ENCODE data around the gene RFTN2. TPM values are rescaled to one million over a fixed set of nuclear protein-coding genes. Genes with fewer than 3 reads are reported as not detected.
"Not testable (repeated sequence)": the region's sequence is repeated elsewhere in the genome, so short reads cannot be mapped to it uniquely, and the experiment has no call there.

Gene RFTN2
- total and polyA plus RNA-seq, 2 experiments from 2014 or later = 0.42 to 2.1 TPM

DNA sequence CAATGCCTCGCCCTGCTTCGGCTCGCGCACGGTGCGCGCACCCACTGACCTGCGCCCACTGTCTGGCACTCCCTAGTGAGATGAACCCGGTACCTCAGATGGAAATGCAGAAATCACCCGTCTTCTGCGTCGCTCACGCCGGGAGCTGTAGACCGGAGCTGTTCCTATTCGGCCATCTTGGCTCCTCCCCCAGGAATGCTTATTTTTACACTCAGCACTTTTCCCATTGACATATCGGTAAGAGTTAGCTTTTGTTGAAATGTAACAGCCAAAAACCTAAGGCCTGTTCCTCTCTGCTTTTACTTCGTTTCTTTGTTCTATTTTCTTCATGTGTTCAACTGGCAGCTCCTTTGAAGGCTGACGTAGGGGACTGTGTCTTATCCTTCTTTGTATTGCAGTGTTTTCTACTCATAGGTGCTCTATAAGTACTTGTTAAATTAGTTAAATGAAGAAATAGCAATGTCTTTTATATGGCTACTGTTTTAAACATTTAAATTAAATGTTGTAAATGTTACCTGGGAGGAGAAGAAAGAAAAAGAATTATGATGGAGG, 34.7 kb downstream of the RFTN2 start:
- Histone ChIP-seq H3K4me1 (ENCODE audit: insufficient read depth) (peaks cover 13% of the 10 kb centered on the region), H3K27ac (ENCODE audit: low read depth) (peak overlapping the region; percentile 74), H3K4me3 (peak overlapping the region; percentile 43), H3K4me2 (peak overlapping the region; percentile 66)
- DNase-seq (ENCODE audit: low spot score) = peak; percentile 45
- H3K36me3 ChIP-seq (ENCODE audit: insufficient read depth); H3K79me2 ChIP-seq (replicated peaks; ENCODE audit: insufficient read depth); ATAC-seq; H3K27me3 ChIP-seq (ENCODE audit: insufficient read depth); H3K9me2 ChIP-seq (ENCODE audit: insufficient read depth); H3F3A ChIP-seq (replicated peaks; ENCODE audit: low read depth); H2AFZ ChIP-seq; H4K20me1 ChIP-seq (replicated peaks; ENCODE audit: insufficient read depth); H3K27me3 Mint-ChIP-seq (ENCODE audit: insufficient read depth, low read depth, poor library complexity): not testable (repeated sequence)
- peak overlapping the region; percentile 69 for H3K27ac Mint-ChIP-seq
- H3K4me3 Mint-ChIP-seq = peak overlapping the region; percentile 54
- peaks cover 18% of the 10 kb centered on the region; the same call in 2 of the 3 replicates for H3K9me3 Mint-ChIP-seq
- peaks cover 10% of the 10 kb centered on the region for H3K4me1 Mint-ChIP-seq
- peaks cover 22% of the 10 kb centered on the region for H3K36me3 Mint-ChIP-seq (ENCODE audit: low read depth)

DNA sequence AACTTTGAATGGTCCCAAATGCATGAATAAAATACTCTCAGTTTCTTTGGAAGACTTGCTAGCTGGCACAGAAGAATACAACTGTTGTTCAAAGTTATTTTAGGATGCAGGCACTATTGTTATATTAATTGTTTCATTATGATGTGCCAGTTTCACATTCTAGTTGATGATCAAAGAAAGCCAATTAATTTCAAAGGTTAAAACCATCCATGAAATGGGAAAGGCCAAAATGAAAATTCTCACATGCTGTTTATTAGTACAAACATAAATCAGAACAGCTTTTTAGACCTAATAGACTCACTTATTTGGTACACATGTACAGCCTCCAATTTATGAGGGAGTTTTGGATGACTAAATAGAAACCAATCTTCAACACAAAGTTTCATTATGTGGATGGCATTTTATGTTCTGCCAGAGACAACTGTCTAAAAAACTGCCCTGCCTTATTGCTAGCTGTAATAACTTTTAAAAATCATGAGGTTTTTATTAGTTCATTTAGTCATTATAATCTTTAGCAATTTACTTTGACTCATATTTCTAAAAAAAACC, 42.2 kb downstream of the RFTN2 start:
- peaks cover 7% of the 10 kb centered on the region for H3K4me1 Mint-ChIP-seq
- peaks cover 2% of the 10 kb centered on the region for H3K27me3 Mint-ChIP-seq (ENCODE audit: insufficient read depth, low read depth, poor library complexity)
- H3K79me2 ChIP-seq (replicated peaks; ENCODE audit: insufficient read depth) = no peaks in the 10 kb centered on the region
- peaks cover 8% of the 10 kb centered on the region; the same call in 1 of the 3 replicates for H3K9me3 Mint-ChIP-seq
- H3K27ac ChIP-seq (ENCODE audit: low read depth) = no peak overlapping the region
- no peaks in the 10 kb centered on the region for H3K36me3 ChIP-seq (ENCODE audit: insufficient read depth)
- H3F3A ChIP-seq (replicated peaks; ENCODE audit: low read depth) = no peaks in the 10 kb centered on the region
- H3K4me1 ChIP-seq (ENCODE audit: insufficient read depth) = peaks cover 7% of the 10 kb centered on the region
- H4K20me1 ChIP-seq (replicated peaks; ENCODE audit: insufficient read depth) = no peaks in the 10 kb centered on the region
- no peaks in the 10 kb centered on the region for H3K27me3 ChIP-seq (ENCODE audit: insufficient read depth)
- H3K27ac Mint-ChIP-seq = no peak overlapping the region
- H3K36me3 Mint-ChIP-seq (ENCODE audit: low read depth) = peaks cover 4% of the 10 kb centered on the region; the same call in 2 of the 3 replicates
- H3K9me2 ChIP-seq (ENCODE audit: insufficient read depth) = 0 out of 2 replicates have a peak, but pooled peaks cover 3% of the 10 kb centered on the region
- no peak overlapping the region for H3K4me3 ChIP-seq
- no peak for ATAC-seq
- no peak overlapping the region for H3K4me2 ChIP-seq
- no peak overlapping the region for H2AFZ ChIP-seq
- no peak overlapping the region for H3K4me3 Mint-ChIP-seq
- DNase-seq (ENCODE audit: low spot score) = no peak
- TF ChIP-seq JUNB (IDR thresholded peaks at IDR 0.05; ENCODE audit: unreplicated experiment) = no peak
- TF ChIP-seq, protein P1, sequence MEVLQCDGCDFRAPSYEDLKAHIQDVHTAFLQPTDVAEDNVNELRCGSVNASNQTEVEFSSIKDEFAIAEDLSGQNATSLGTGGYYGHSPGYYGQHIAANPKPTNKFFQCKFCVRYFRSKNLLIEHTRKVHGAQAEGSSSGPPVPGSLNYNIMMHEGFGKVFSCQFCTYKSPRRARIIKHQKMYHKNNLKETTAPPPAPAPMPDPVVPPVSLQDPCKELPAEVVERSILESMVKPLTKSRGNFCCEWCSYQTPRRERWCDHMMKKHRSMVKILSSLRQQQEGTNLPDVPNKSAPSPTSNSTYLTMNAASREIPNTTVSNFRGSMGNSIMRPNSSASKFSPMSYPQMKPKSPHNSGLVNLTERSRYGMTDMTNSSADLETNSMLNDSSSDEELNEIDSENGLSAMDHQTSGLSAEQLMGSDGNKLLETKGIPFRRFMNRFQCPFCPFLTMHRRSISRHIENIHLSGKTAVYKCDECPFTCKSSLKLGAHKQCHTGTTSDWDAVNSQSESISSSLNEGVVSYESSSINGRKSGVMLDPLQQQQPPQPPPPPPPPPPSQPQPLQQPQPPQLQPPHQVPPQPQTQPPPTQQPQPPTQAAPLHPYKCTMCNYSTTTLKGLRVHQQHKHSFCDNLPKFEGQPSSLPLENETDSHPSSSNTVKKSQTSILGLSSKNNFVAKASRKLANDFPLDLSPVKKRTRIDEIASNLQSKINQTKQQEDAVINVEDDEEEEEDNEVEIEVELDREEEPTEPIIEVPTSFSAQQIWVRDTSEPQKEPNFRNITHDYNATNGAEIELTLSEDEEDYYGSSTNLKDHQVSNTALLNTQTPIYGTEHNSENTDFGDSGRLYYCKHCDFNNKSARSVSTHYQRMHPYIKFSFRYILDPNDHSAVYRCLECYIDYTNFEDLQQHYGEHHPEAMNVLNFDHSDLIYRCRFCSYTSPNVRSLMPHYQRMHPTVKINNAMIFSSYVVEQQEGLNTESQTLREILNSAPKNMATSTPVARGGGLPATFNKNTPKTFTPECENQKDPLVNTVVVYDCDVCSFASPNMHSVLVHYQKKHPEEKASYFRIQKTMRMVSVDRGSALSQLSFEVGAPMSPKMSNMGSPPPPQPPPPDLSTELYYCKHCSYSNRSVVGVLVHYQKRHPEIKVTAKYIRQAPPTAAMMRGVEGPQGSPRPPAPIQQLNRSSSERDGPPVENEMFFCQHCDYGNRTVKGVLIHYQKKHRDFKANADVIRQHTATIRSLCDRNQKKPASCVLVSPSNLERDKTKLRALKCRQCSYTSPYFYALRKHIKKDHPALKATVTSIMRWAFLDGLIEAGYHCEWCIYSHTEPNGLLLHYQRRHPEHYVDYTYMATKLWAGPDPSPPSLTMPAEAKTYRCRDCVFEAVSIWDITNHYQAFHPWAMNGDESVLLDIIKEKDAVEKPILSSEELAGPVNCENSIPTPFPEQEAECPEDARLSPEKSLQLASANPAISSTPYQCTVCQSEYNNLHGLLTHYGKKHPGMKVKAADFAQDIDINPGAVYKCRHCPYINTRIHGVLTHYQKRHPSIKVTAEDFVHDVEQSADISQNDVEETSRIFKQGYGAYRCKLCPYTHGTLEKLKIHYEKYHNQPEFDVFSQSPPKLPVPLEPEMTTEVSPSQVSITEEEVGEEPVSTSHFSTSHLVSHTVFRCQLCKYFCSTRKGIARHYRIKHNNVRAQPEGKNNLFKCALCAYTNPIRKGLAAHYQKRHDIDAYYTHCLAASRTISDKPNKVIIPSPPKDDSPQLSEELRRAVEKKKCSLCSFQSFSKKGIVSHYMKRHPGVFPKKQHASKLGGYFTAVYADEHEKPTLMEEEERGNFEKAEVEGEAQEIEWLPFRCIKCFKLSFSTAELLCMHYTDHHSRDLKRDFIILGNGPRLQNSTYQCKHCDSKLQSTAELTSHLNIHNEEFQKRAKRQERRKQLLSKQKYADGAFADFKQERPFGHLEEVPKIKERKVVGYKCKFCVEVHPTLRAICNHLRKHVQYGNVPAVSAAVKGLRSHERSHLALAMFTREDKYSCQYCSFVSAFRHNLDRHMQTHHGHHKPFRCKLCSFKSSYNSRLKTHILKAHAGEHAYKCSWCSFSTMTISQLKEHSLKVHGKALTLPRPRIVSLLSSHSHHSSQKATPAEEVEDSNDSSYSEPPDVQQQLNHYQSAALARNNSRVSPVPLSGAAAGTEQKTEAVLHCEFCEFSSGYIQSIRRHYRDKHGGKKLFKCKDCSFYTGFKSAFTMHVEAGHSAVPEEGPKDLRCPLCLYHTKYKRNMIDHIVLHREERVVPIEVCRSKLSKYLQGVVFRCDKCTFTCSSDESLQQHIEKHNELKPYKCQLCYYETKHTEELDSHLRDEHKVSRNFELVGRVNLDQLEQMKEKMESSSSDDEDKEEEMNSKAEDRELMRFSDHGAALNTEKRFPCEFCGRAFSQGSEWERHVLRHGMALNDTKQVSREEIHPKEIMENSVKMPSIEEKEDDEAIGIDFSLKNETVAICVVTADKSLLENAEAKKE (CRISPR knock-in tag; IDR thresholded peaks at IDR 0.05) = no peak
- TF ChIP-seq, protein P2, sequence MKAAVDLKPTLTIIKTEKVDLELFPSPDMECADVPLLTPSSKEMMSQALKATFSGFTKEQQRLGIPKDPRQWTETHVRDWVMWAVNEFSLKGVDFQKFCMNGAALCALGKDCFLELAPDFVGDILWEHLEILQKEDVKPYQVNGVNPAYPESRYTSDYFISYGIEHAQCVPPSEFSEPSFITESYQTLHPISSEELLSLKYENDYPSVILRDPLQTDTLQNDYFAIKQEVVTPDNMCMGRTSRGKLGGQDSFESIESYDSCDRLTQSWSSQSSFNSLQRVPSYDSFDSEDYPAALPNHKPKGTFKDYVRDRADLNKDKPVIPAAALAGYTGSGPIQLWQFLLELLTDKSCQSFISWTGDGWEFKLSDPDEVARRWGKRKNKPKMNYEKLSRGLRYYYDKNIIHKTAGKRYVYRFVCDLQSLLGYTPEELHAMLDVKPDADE (IDR thresholded peaks at IDR 0.05) = no peak
- no peak for TF ChIP-seq NANOG (IDR thresholded peaks at IDR 0.05; ENCODE audit: borderline replicate concordance)
- TF ChIP-seq, protein P3, sequence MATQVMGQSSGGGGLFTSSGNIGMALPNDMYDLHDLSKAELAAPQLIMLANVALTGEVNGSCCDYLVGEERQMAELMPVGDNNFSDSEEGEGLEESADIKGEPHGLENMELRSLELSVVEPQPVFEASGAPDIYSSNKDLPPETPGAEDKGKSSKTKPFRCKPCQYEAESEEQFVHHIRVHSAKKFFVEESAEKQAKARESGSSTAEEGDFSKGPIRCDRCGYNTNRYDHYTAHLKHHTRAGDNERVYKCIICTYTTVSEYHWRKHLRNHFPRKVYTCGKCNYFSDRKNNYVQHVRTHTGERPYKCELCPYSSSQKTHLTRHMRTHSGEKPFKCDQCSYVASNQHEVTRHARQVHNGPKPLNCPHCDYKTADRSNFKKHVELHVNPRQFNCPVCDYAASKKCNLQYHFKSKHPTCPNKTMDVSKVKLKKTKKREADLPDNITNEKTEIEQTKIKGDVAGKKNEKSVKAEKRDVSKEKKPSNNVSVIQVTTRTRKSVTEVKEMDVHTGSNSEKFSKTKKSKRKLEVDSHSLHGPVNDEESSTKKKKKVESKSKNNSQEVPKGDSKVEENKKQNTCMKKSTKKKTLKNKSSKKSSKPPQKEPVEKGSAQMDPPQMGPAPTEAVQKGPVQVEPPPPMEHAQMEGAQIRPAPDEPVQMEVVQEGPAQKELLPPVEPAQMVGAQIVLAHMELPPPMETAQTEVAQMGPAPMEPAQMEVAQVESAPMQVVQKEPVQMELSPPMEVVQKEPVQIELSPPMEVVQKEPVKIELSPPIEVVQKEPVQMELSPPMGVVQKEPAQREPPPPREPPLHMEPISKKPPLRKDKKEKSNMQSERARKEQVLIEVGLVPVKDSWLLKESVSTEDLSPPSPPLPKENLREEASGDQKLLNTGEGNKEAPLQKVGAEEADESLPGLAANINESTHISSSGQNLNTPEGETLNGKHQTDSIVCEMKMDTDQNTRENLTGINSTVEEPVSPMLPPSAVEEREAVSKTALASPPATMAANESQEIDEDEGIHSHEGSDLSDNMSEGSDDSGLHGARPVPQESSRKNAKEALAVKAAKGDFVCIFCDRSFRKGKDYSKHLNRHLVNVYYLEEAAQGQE (IDR thresholded peaks at IDR 0.05; ENCODE audit: unreplicated experiment) = no peak
- no peak for TF ChIP-seq CREB1 (CRISPR knock-in tag; IDR thresholded peaks at IDR 0.05; ENCODE audit: low read depth)
- TF ChIP-seq ZNF331 (CRISPR knock-in tag; IDR thresholded peaks at IDR 0.05; ENCODE audit: low read depth) = no peak
- no peak for TF ChIP-seq STAT1 (IDR thresholded peaks at IDR 0.05; ENCODE audit: unreplicated experiment)
- no peak for TF ChIP-seq EZH2phosphoT487 (IDR thresholded peaks at IDR 0.05; ENCODE audit: unreplicated experiment)
- no peak for TF ChIP-seq POLR2AphosphoS5 (IDR thresholded peaks at IDR 0.05; ENCODE audit: low read depth)
- TF ChIP-seq ZNF114 (CRISPR knock-in tag; IDR thresholded peaks at IDR 0.05) = no peak

Measured in GM23338 (cell line).